GM12878 (cell line): ENCODE results near the gene RFC1.
"Not testable (repeated sequence)": the region's sequence is repeated elsewhere in the genome, so short reads cannot be mapped to it uniquely, and the experiment has no call there.

Source experiments
- CHD1 ChIP-seq: IDR thresholded peaks from 2 replicates; pipeline ENCODE4 v1.6.1; 2012; ENCODE audit warnings: low read depth, low read length, improper control_type of control experiment
- CHD2 ChIP-seq: IDR thresholded peaks from 2 replicates; pipeline ENCODE4 v1.6.1; 2011; ENCODE audit warnings: low read depth, low read length, improper control_type of control experiment, borderline replicate concordance
- CTCF ChIP-seq, 3 experiments: IDR thresholded peaks in 2 of 3; conservative IDR thresholded peaks in 1 of 3; 2 replicates each; pipeline ENCODE4 v1.5.1; 2011; ENCODE audit warnings: low read depth in 3 of 3, low read length in 3 of 3, mild to moderate bottlenecking in 3 of 3, control low read depth in 2 of 3, moderate library complexity in 2 of 3, inconsistent platforms in 1 of 3, mixed read lengths in 1 of 3; ENCODE audit not compliant: control insufficient read depth in 2 of 3, insufficient read depth in 1 of 3; ENCODE audit errors: extremely low read depth in 1 of 3
- MXI1 ChIP-seq: fragments of 150-350 bp; IDR thresholded peaks from 2 replicates; pipeline ENCODE4 v1.6.1; 2011; ENCODE audit warnings: low read depth, mild to moderate bottlenecking, inconsistent platforms, low read length, improper control_type of control experiment
- SP1 ChIP-seq: IDR thresholded peaks from one replicate; pipeline ENCODE4 v1.6.1; 2011; ENCODE audit warnings: low read depth, low read length

GRCh38 chr4:39353149-39353477 lies 13.0 kb downstream of the RFC1 start:
- not testable (repeated sequence) for TF ChIP-seq CTCF (IDR thresholded peaks at IDR 0.05 in 2 of 3, conservative IDR thresholded peaks at IDR 0.05 in 1 of 3; ENCODE audit: control insufficient read depth in 2 of 3, extremely low read depth in 1 of 3, insufficient read depth in 1 of 3, low read depth in 3 of 3, low read length in 3 of 3); MXI1; SP1; CHD1; CHD2
